ENCODE results near the gene PIGW.
"Not testable (repeated sequence)": the region's sequence is repeated elsewhere in the genome, so short reads cannot be mapped to it uniquely, and the experiment has no call there.

PIGW gene

GRCh38 chr17:36507266-36507665 is 27.5 kb upstream of the PIGW start:
- H3K36me3 ChIP-seq (ENCODE audit: low read depth): peaks cover 89% of the 10 kb centered on the region
- ATAC-seq (ENCODE audit: low read depth) (no peak), DNase-seq (ENCODE audit: low spot score) (no peak)
- no peaks in the 10 kb centered on the region for H3K4me1 ChIP-seq (ENCODE audit: insufficient read depth, poor library complexity, severe bottlenecking)
- TF ChIP-seq CTCF (IDR thresholded peaks at IDR 0.05; ENCODE audit: poor library complexity, severe bottlenecking): no peak
- H3K9me3 ChIP-seq (ENCODE audit: severe bottlenecking): no peaks in the 10 kb centered on the region
- no peak overlapping the region for H3K27ac ChIP-seq (ENCODE audit: poor library complexity, severe bottlenecking)
- H3K4me3 ChIP-seq (ENCODE audit: severe bottlenecking): no peak overlapping the region
- H3K27me3 ChIP-seq (ENCODE audit: insufficient read depth, poor library complexity, severe bottlenecking): no peaks in the 10 kb centered on the region

- H3K4me3 ChIP-seq (ENCODE audit: severe bottlenecking); H3K27me3 ChIP-seq (ENCODE audit: insufficient read depth, poor library complexity, severe bottlenecking); ATAC-seq (ENCODE audit: low read depth); H3K27ac ChIP-seq (ENCODE audit: poor library complexity, severe bottlenecking); H3K9me3 ChIP-seq (ENCODE audit: severe bottlenecking); DNase-seq (ENCODE audit: low spot score); H3K4me1 ChIP-seq (ENCODE audit: insufficient read depth, poor library complexity, severe bottlenecking): not testable (repeated sequence)
- peaks cover 88% of the 10 kb centered on the region for H3K36me3 ChIP-seq (ENCODE audit: low read depth)
These were observed 26.3 kb upstream of the PIGW start for GRCh38 chr17:36508439-36508838.

GRCh38 chr17:36509272-36509985 is 25.4 kb upstream of the PIGW start:
- DNase-seq (ENCODE audit: low spot score) (no peak), ATAC-seq (ENCODE audit: low read depth) (no peak)
- no peaks in the 10 kb centered on the region for H3K4me1 ChIP-seq (ENCODE audit: insufficient read depth, poor library complexity, severe bottlenecking)
- TF ChIP-seq CTCF (IDR thresholded peaks at IDR 0.05; ENCODE audit: poor library complexity, severe bottlenecking): no peak
- H3K27me3 ChIP-seq (ENCODE audit: insufficient read depth, poor library complexity, severe bottlenecking): no peaks in the 10 kb centered on the region
- H3K4me3 ChIP-seq (ENCODE audit: severe bottlenecking): no peak overlapping the region
- no peak overlapping the region for H3K27ac ChIP-seq (ENCODE audit: poor library complexity, severe bottlenecking)
- H3K36me3 ChIP-seq (ENCODE audit: low read depth): peaks cover 88% of the 10 kb centered on the region
- peaks cover 1% of the 10 kb centered on the region for H3K9me3 ChIP-seq (ENCODE audit: severe bottlenecking)

- no peak for TF ChIP-seq CTCF (IDR thresholded peaks at IDR 0.05; ENCODE audit: poor library complexity, severe bottlenecking)
- ATAC-seq (ENCODE audit: low read depth) (no peak), DNase-seq (ENCODE audit: low spot score) (no peak)
- peaks cover 1% of the 10 kb centered on the region for H3K9me3 ChIP-seq (ENCODE audit: severe bottlenecking)
- H3K27me3 ChIP-seq (ENCODE audit: insufficient read depth, poor library complexity, severe bottlenecking): no peaks in the 10 kb centered on the region
- no peak overlapping the region for H3K27ac ChIP-seq (ENCODE audit: poor library complexity, severe bottlenecking)
- no peaks in the 10 kb centered on the region for H3K4me1 ChIP-seq (ENCODE audit: insufficient read depth, poor library complexity, severe bottlenecking)
- no peak overlapping the region for H3K4me3 ChIP-seq (ENCODE audit: severe bottlenecking)
- peaks cover 90% of the 10 kb centered on the region for H3K36me3 ChIP-seq (ENCODE audit: low read depth)
These were observed 24.2 kb upstream of the PIGW start for GRCh38 chr17:36510636-36511035.

GRCh38 chr17:36511216-36511615 is 23.6 kb upstream of the PIGW start:
- peaks cover 1% of the 10 kb centered on the region for H3K9me3 ChIP-seq (ENCODE audit: severe bottlenecking)
- no peak overlapping the region for H3K4me3 ChIP-seq (ENCODE audit: severe bottlenecking)
- peaks cover 90% of the 10 kb centered on the region for H3K36me3 ChIP-seq (ENCODE audit: low read depth)
- no peaks in the 10 kb centered on the region for H3K4me1 ChIP-seq (ENCODE audit: insufficient read depth, poor library complexity, severe bottlenecking)
- H3K27me3 ChIP-seq (ENCODE audit: insufficient read depth, poor library complexity, severe bottlenecking): no peaks in the 10 kb centered on the region
- no peak for TF ChIP-seq CTCF (IDR thresholded peaks at IDR 0.05; ENCODE audit: poor library complexity, severe bottlenecking)
- DNase-seq (ENCODE audit: low spot score): no peak
- ATAC-seq (ENCODE audit: low read depth): no peak
- H3K27ac ChIP-seq (ENCODE audit: poor library complexity, severe bottlenecking): no peak overlapping the region
